ENCODE results near the gene ORM1.

The ORM1 gene

GRCh38 chr9:114347675-114348074 is 24.8 kb downstream of the ORM1 start:
- no peaks in the 10 kb centered on the region for H3K27me3 ChIP-seq (ENCODE audit: control insufficient read depth in 1 of 2, insufficient read depth in 2 of 2, low read length in 2 of 2)
- peak overlapping the region; percentile 88 for H3K27ac ChIP-seq (ENCODE audit: low read length)
- no peaks in the 10 kb centered on the region for H3K9me3 ChIP-seq (ENCODE audit: control insufficient read depth in 2 of 2, low read length in 2 of 2)
- H3K4me1 ChIP-seq (ENCODE audit: control insufficient read depth, insufficient read depth, low read length) = peaks cover 32% of the 10 kb centered on the region
- H3K36me3 ChIP-seq (ENCODE audit: control insufficient read depth in 2 of 2, insufficient read depth in 2 of 2, low read length in 2 of 2) = peaks cover 31 to 46% of the 10 kb centered on the region in 2 donors
- H3K4me3 ChIP-seq (ENCODE audit: low read length in 2 of 2) = no peak overlapping the region
- no peak overlapping the region for H3K9ac ChIP-seq (ENCODE audit: low read length in 2 of 2)

DNA sequence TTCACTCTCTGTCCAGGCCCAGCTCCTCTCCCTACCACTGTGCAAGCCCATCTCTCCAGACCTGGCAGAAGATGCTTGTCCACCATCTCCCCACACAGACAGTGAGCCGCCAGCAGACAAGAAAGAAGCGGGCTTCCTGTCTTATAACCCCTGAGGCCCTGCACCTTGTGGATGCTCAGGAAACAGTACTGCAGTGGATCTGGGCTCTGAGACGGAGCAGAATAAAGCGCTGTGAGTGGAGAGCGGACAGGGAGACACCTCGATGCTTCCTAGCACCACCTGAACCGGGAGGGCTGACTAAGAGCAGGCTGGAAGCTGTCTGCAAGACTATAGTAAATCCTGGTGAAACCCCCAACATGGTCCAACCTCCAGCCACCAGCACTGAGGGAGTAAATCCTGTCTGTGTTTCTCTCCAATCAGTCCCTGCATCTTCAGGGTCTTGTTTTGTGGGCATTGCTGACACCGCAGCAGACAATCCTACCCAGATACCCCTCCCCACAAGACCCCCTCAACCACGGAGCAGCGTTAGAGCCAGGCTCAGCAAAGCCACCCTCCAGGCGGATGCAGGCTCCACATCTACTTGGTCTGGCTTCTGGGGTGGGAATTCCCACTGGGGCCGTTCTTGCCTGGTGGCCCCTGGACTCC is 25.5 kb downstream of the ORM1 start:
- Histone ChIP-seq H3K36me3 (ENCODE audit: control insufficient read depth in 2 of 2, insufficient read depth in 2 of 2, low read length in 2 of 2) (peaks cover 28 to 44% of the 10 kb centered on the region in 2 donors), H3K4me3 (ENCODE audit: low read length in 2 of 2) (no peak overlapping the region), H3K4me1 (ENCODE audit: control insufficient read depth, insufficient read depth, low read length) (peaks cover 32% of the 10 kb centered on the region), H3K27me3 (ENCODE audit: control insufficient read depth in 1 of 2, insufficient read depth in 2 of 2, low read length in 2 of 2) (no peaks in the 10 kb centered on the region), H3K27ac (ENCODE audit: low read length) (peak overlapping the region; percentile 88), H3K9ac (ENCODE audit: low read length in 2 of 2) (peak overlapping the region; percentile 23 to 58), H3K9me3 (ENCODE audit: control insufficient read depth in 2 of 2, low read length in 2 of 2) (no peaks in the 10 kb centered on the region)

GRCh38 chr9:114348906-114349482 is 26.1 kb downstream of the ORM1 start:
- no peak overlapping the region for H3K4me3 ChIP-seq (ENCODE audit: low read length in 2 of 2)
- peaks cover 27% of the 10 kb centered on the region for H3K4me1 ChIP-seq (ENCODE audit: control insufficient read depth, insufficient read depth, low read length)
- peak overlapping the region; percentile 88 for H3K27ac ChIP-seq (ENCODE audit: low read length)
- no peaks in the 10 kb centered on the region for H3K9me3 ChIP-seq (ENCODE audit: control insufficient read depth in 2 of 2, low read length in 2 of 2)
- H3K9ac ChIP-seq (ENCODE audit: low read length in 2 of 2) = peak overlapping the region; percentile 23 to 58
- H3K27me3 ChIP-seq (ENCODE audit: control insufficient read depth in 1 of 2, insufficient read depth in 2 of 2, low read length in 2 of 2) = no peaks in the 10 kb centered on the region
- peaks cover 31 to 42% of the 10 kb centered on the region in 2 donors for H3K36me3 ChIP-seq (ENCODE audit: control insufficient read depth in 2 of 2, insufficient read depth in 2 of 2, low read length in 2 of 2)

DNA sequence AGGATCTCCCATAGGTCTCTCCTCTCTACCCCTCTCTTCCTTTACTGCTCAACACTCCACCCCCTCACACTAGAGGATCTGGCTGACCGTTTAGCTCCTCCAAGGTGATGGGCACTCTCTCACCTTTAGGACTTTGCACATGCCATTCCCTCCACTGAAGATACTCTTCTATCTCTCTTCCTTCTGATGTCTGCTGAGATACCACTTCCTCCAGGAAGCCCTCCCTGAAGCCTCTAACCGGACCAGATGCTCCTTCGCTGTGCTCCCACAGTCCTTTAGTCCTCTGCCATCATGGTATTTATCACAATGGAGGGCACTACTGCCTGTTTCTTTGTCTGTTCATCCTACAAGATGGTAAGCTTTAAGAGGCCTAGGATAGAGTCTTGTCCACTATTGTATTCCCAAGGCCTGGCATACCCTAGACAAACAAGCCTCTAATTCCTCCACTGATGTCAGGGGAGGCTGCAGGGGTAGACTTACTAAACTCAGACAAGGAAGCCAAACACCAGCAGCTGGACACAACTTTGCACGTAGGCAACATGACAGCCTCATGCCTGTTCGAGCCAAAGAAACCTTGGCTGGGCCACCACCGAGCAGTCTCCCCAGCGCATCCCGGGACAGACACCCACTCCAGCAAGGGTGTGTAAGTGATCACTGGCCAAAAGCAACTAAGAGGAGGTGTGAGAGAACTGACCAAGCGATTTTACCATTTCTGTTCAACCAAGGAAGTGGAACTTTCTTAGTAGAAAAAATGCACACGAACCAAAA is 27.0 kb downstream of the ORM1 start:
- H3K4me3 ChIP-seq (ENCODE audit: low read length in 2 of 2) = no peak overlapping the region
- H3K9me3 ChIP-seq (ENCODE audit: control insufficient read depth in 2 of 2, low read length in 2 of 2) = no peaks in the 10 kb centered on the region
- H3K9ac ChIP-seq (ENCODE audit: low read length in 2 of 2) = peak overlapping the region in 1 of 2 donors; percentile 47
- peaks cover 31 to 42% of the 10 kb centered on the region in 2 donors for H3K36me3 ChIP-seq (ENCODE audit: control insufficient read depth in 2 of 2, insufficient read depth in 2 of 2, low read length in 2 of 2)
- peak overlapping the region; percentile 88 for H3K27ac ChIP-seq (ENCODE audit: low read length)
- no peaks in the 10 kb centered on the region for H3K27me3 ChIP-seq (ENCODE audit: control insufficient read depth in 1 of 2, insufficient read depth in 2 of 2, low read length in 2 of 2)
- H3K4me1 ChIP-seq (ENCODE audit: control insufficient read depth, insufficient read depth, low read length) = peaks cover 22% of the 10 kb centered on the region

DNA sequence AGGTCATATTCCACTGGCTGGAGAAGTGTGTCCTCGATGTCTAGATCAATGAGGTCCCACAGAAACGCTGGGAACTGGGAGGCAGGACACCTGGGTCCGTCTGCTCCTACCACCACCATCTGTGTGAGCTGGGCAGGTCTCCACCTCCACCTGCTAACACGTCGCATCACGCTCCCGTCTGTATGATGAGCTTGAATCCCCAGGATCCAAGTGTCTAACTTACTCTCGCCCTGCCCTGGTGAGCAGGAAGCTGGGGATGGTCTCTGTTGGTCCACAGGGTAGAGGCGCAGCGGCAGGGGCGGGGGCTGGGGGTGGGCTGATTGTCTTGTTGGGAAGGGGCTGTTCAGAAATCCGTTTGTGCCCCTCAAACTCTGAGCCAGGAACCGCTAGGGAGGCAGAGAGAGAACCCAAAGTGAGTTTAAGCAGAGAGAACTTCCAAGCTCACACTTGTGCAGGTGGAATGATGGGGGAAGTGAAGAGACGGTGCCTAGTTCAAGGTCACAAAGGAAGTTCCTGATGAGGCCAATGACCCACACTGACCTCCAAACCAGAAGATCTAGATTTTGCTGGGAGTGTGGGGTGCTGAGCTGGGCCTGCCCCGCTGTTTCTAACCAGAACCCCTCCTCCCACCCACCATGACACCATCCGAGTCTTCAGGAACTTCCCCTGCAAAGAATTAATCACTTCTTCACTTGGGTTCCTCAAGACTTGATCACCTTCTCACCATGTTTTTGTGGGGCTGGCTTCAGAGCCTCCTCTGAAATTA is 27.9 kb downstream of the ORM1 start:
- Histone ChIP-seq H3K4me1 (ENCODE audit: control insufficient read depth, insufficient read depth, low read length) (peaks cover 23% of the 10 kb centered on the region), H3K4me3 (ENCODE audit: low read length in 2 of 2) (no peak overlapping the region), H3K36me3 (ENCODE audit: control insufficient read depth in 2 of 2, insufficient read depth in 2 of 2, low read length in 2 of 2) (peaks cover 35 to 36% of the 10 kb centered on the region in 2 donors), H3K9me3 (ENCODE audit: control insufficient read depth in 2 of 2, low read length in 2 of 2) (no peaks in the 10 kb centered on the region), H3K27me3 (ENCODE audit: control insufficient read depth in 1 of 2, insufficient read depth in 2 of 2, low read length in 2 of 2) (no peaks in the 10 kb centered on the region), H3K27ac (ENCODE audit: low read length) (peak overlapping the region; percentile 88), H3K9ac (ENCODE audit: low read length in 2 of 2) (no peak overlapping the region)

GRCh38 chr9:114351932-114352331 is 29.0 kb downstream of the ORM1 start:
- Histone ChIP-seq H3K9ac (ENCODE audit: low read length in 2 of 2) (no peak overlapping the region), H3K36me3 (ENCODE audit: control insufficient read depth in 2 of 2, insufficient read depth in 2 of 2, low read length in 2 of 2) (peaks cover 28 to 33% of the 10 kb centered on the region in 2 donors), H3K9me3 (ENCODE audit: control insufficient read depth in 2 of 2, low read length in 2 of 2) (no peaks in the 10 kb centered on the region), H3K4me3 (ENCODE audit: low read length in 2 of 2) (no peak overlapping the region), H3K27ac (ENCODE audit: low read length) (no peak overlapping the region), H3K27me3 (ENCODE audit: control insufficient read depth in 1 of 2, insufficient read depth in 2 of 2, low read length in 2 of 2) (no peaks in the 10 kb centered on the region), H3K4me1 (ENCODE audit: control insufficient read depth, insufficient read depth, low read length) (peaks cover 30% of the 10 kb centered on the region)

DNA sequence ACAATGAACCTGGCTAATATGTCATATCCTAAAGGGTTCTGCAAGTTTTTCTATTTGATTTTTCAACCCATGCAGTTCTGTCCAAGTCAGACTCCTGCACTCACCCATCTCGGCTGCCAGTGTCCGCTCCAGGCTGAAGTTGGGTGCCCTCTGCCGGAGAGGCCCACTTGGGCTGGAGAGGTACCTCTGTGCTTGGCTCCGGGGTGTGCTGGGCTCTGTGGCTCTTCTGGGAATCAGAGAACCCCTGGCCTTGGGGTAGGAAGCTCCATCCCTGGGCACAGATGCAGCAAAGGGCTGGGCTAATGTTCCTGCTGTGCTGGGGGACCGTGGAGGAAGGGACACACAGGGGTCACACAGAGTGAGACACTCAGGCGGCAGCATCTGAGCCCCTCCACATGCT is 32.9 kb downstream of the ORM1 start:
- Histone ChIP-seq H3K4me1 (ENCODE audit: control insufficient read depth, insufficient read depth, low read length) (peaks cover 10% of the 10 kb centered on the region), H3K4me3 (ENCODE audit: low read length in 2 of 2) (no peak overlapping the region), H3K9ac (ENCODE audit: low read length in 2 of 2) (no peak overlapping the region), H3K36me3 (ENCODE audit: control insufficient read depth in 2 of 2, insufficient read depth in 2 of 2, low read length in 2 of 2) (peaks cover 40 to 46% of the 10 kb centered on the region in 2 donors), H3K9me3 (ENCODE audit: control insufficient read depth in 2 of 2, low read length in 2 of 2) (no peaks in the 10 kb centered on the region), H3K27ac (ENCODE audit: low read length) (peak overlapping the region; percentile 37), H3K27me3 (ENCODE audit: control insufficient read depth in 1 of 2, insufficient read depth in 2 of 2, low read length in 2 of 2) (no peaks in the 10 kb centered on the region)

DNA sequence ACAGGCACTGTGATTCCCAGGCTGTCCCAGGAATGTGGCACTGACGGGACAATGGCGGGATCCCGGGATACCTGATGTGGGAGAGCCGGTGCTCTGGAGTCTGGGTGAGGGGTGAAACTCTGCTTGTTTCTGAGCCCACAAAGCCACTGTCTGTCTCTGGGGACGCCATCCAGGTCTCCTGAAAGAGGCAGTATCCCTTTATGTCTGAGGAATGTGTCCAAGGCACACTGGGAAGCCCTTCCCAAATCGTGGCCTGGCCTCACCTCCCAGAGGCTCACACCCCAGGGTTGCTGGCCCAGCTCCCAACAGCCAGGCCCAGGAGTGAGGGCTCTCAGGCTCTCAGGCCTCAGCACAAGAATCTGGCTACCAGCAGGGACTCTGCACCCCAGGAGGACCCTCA is 33.9 kb downstream of the ORM1 start:
- Histone ChIP-seq H3K36me3 (ENCODE audit: control insufficient read depth in 2 of 2, insufficient read depth in 2 of 2, low read length in 2 of 2) (peaks cover 49 to 54% of the 10 kb centered on the region in 2 donors), H3K4me1 (ENCODE audit: control insufficient read depth, insufficient read depth, low read length) (peaks cover 10% of the 10 kb centered on the region), H3K9me3 (ENCODE audit: control insufficient read depth in 2 of 2, low read length in 2 of 2) (no peaks in the 10 kb centered on the region), H3K27ac (ENCODE audit: low read length) (peak overlapping the region; percentile 6), H3K4me3 (ENCODE audit: low read length in 2 of 2) (no peak overlapping the region), H3K27me3 (ENCODE audit: control insufficient read depth in 1 of 2, insufficient read depth in 2 of 2, low read length in 2 of 2) (no peaks in the 10 kb centered on the region), H3K9ac (ENCODE audit: low read length in 2 of 2) (no peak overlapping the region)

GRCh38 chr9:114357360-114357759 is 34.5 kb downstream of the ORM1 start:
- H3K9me3 ChIP-seq (ENCODE audit: control insufficient read depth in 2 of 2, low read length in 2 of 2) = no peaks in the 10 kb centered on the region
- no peaks in the 10 kb centered on the region for H3K27me3 ChIP-seq (ENCODE audit: control insufficient read depth in 1 of 2, insufficient read depth in 2 of 2, low read length in 2 of 2)
- H3K9ac ChIP-seq (ENCODE audit: low read length in 2 of 2) = no peak overlapping the region
- H3K4me3 ChIP-seq (ENCODE audit: low read length in 2 of 2) = no peak overlapping the region
- peaks cover 54 to 59% of the 10 kb centered on the region in 2 donors for H3K36me3 ChIP-seq (ENCODE audit: control insufficient read depth in 2 of 2, insufficient read depth in 2 of 2, low read length in 2 of 2)
- peaks cover 10% of the 10 kb centered on the region for H3K4me1 ChIP-seq (ENCODE audit: control insufficient read depth, insufficient read depth, low read length)
- peak overlapping the region; percentile 6 for H3K27ac ChIP-seq (ENCODE audit: low read length)

DNA sequence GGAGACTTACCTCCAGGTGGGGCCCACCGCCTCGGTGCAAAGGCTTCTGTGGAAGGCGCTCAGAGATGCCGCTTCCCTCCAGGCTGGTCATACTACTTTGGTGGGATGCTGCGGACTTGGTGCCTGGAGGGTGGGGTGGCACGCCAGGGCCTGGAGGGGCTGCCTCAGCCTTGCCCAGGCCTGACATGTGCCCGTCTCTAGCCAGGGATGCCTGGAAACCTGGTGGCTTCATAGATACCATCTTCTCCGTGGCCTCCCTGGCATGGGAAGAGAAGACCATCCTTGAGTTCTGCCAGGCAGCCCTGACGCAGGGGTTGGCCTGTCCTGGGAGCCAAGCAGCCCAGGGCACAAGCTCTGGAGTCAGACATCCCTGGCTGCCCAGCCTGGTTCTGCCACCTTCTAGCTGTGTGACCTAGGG is 35.0 kb downstream of the ORM1 start:
- no peaks in the 10 kb centered on the region for H3K9me3 ChIP-seq (ENCODE audit: control insufficient read depth in 2 of 2, low read length in 2 of 2)
- H3K27me3 ChIP-seq (ENCODE audit: control insufficient read depth in 1 of 2, insufficient read depth in 2 of 2, low read length in 2 of 2) = no peaks in the 10 kb centered on the region
- peaks cover 53 to 59% of the 10 kb centered on the region in 2 donors for H3K36me3 ChIP-seq (ENCODE audit: control insufficient read depth in 2 of 2, insufficient read depth in 2 of 2, low read length in 2 of 2)
- no peak overlapping the region for H3K4me3 ChIP-seq (ENCODE audit: low read length in 2 of 2)
- H3K27ac ChIP-seq (ENCODE audit: low read length) = no peak overlapping the region
- H3K9ac ChIP-seq (ENCODE audit: low read length in 2 of 2) = no peak overlapping the region
- H3K4me1 ChIP-seq (ENCODE audit: control insufficient read depth, insufficient read depth, low read length) = peaks cover 10% of the 10 kb centered on the region
